ENCODE measurements around the gene SULT4A1. TPM values are rescaled to one million over a fixed set of nuclear protein-coding genes. Genes with fewer than 3 reads are reported as not detected.

Gene SULT4A1
- total RNA-seq, 1 experiment from 2014 or later = 8.4 TPM

DNA sequence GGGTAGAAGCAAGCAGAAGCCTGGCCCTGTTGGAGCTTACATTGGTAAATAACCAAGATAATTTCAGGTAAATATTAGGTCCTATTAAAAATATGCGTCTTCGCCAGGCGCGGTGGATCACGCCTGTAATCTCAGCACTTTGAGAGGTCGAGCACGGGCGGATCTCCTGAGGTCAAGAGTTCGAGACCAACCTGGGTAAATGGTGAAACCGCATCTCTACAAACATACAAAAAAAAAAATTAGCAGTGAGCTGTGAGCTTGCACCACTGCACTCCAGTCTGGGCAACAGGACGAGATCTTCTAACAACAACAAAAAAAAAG, 529 bp upstream of the SULT4A1 start:
- intact Hi-C loops (cut with micrococcal nuclease) = no loop called here
- TF ChIP-seq, protein P1, sequence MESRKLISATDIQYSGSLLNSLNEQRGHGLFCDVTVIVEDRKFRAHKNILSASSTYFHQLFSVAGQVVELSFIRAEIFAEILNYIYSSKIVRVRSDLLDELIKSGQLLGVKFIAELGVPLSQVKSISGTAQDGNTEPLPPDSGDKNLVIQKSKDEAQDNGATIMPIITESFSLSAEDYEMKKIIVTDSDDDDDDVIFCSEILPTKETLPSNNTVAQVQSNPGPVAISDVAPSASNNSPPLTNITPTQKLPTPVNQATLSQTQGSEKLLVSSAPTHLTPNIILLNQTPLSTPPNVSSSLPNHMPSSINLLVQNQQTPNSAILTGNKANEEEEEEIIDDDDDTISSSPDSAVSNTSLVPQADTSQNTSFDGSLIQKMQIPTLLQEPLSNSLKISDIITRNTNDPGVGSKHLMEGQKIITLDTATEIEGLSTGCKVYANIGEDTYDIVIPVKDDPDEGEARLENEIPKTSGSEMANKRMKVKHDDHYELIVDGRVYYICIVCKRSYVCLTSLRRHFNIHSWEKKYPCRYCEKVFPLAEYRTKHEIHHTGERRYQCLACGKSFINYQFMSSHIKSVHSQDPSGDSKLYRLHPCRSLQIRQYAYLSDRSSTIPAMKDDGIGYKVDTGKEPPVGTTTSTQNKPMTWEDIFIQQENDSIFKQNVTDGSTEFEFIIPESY (IDR thresholded peaks at IDR 0.05; ENCODE audit: extremely low read depth, insufficient replicate concordance, low read length) = no peak
- TF ChIP-seq ELF1 (IDR thresholded peaks at IDR 0.05; ENCODE audit: borderline replicate concordance, low read depth) (no peak), REST (IDR thresholded peaks at IDR 0.05; ENCODE audit: low read depth) (no peak), EZH2phosphoT487 (IDR thresholded peaks at IDR 0.05; ENCODE audit: borderline replicate concordance) (no peak), SRF (IDR thresholded peaks at IDR 0.05; ENCODE audit: low read depth) (no peak), SIN3A (IDR thresholded peaks at IDR 0.05; ENCODE audit: low read depth) (no peak), POLR2A (IDR thresholded peaks at IDR 0.05; ENCODE audit: borderline replicate concordance, extremely low read depth, insufficient read depth, insufficient read length) (no peak), ZNF274 (IDR thresholded peaks at IDR 0.05; ENCODE audit: low read depth, low read length) (no peak), EGR1 (IDR thresholded peaks at IDR 0.05; ENCODE audit: low read depth) (no peak), TCF7L2 (IDR thresholded peaks at IDR 0.05; ENCODE audit: borderline replicate concordance, extremely low read depth, insufficient read depth, insufficient read length) (no peak), YY1 (IDR thresholded peaks at IDR 0.05; ENCODE audit: extremely low read depth, insufficient replicate concordance, low read depth, low read length) (no peak), CEBPB (IDR thresholded peaks at IDR 0.05; ENCODE audit: low read depth) (no peak), RAD21 (IDR thresholded peaks at IDR 0.05; ENCODE audit: low read depth) (no peak), CTCF (IDR thresholded peaks at IDR 0.05 in 2 of 3, conservative IDR thresholded peaks at IDR 0.05 in 1 of 3; ENCODE audit: borderline replicate concordance in 1 of 3, insufficient read depth in 1 of 3, low read depth in 2 of 3, low read length in 2 of 3) (no peak), POLR2AphosphoS5 (IDR thresholded peaks at IDR 0.05; ENCODE audit: low read depth, low read length) (no peak), JUND (IDR thresholded peaks at IDR 0.05) (no peak), ZFX (IDR thresholded peaks at IDR 0.05) (no peak)
- TF ChIP-seq, protein P2, sequence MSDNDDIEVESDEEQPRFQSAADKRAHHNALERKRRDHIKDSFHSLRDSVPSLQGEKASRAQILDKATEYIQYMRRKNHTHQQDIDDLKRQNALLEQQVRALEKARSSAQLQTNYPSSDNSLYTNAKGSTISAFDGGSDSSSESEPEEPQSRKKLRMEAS (IDR thresholded peaks at IDR 0.05) = no peak
- ChIA-PET CTCF (interaction anchor here (1.4 kb wide), 1 partner anchor 20 kb away, joined by 4 read pairs; no protein-coding TSS in a partner anchor), RAD21 (ENCODE audit: low non-redundant PET in 1 of 2, low total read pairs in 2 of 2, uncharacterized antibody in 2 of 2, unreplicated experiment in 2 of 2) (no interaction called here), POLR2A (no interaction called here)
- H3K9ac ChIP-seq (ENCODE audit: low read length) = no peak overlapping the region
- no TSS peak for BruUV-seq (replicated peaks)
- no peaks in the 10 kb centered on the region for H3K36me3 ChIP-seq (ENCODE audit: control insufficient read depth in 1 of 2, insufficient read depth in 2 of 2, low read length in 2 of 2)
- no peaks in the 10 kb centered on the region for H3K9me3 ChIP-seq (ENCODE audit: control insufficient read depth in 1 of 2, insufficient read depth in 1 of 2, low read depth in 1 of 2, low read length in 2 of 2)
- H3K79me2 ChIP-seq (ENCODE audit: insufficient read depth, low read length) = peaks cover 39% of the 10 kb centered on the region
- no peak overlapping the region for H2AFZ ChIP-seq (ENCODE audit: low read depth, low read length, poor library complexity, severe bottlenecking)
- H3K27ac ChIP-seq (ENCODE audit: low read depth, low read length) = no peak overlapping the region
- H3K4me1 ChIP-seq (ENCODE audit: control insufficient read depth in 1 of 2, insufficient read depth in 2 of 2, low read length in 2 of 2) = peaks cover 0 to 12% of the 10 kb centered on the region in 2 experiments; a peak in 2 of 4 replicates
- no peaks in the 10 kb centered on the region for H4K20me1 ChIP-seq (ENCODE audit: insufficient read depth)
- DNase-seq (ENCODE audit: low read depth, low spot score) (no peak), ATAC-seq (no peak)
- peak overlapping the region; percentile 57 for H3K4me2 ChIP-seq (ENCODE audit: low read length)
- H3K4me3 ChIP-seq (replicated peaks in 1 of 2; ENCODE audit: low read depth in 1 of 2, low read length in 2 of 2) = peak overlapping the region; percentile 2 to 40
- peaks cover 24% of the 10 kb centered on the region for H3K27me3 ChIP-seq (ENCODE audit: insufficient read depth, low read length)
- H3K9me2 ChIP-seq (ENCODE audit: insufficient read depth) = no peaks in the 10 kb centered on the region

Data from HCT116 (cell line).